ENCODE results near the gene CCL2.

GRCh38 chr17:34276826-34277225, 21.7 kb downstream of the CCL2 start:
- TF ChIP-seq USF2 (IDR thresholded peaks at IDR 0.05; ENCODE audit: low read length) (no peak), GTF2F1 (IDR thresholded peaks at IDR 0.05; ENCODE audit: borderline replicate concordance, low read depth, low read length) (no peak), SIN3A (conservative IDR thresholded peaks at IDR 0.05 in 1 of 2, IDR thresholded peaks at IDR 0.05 in 1 of 2; ENCODE audit: low read depth in 1 of 2, low read length in 2 of 2) (no peak), TAF1 (IDR thresholded peaks at IDR 0.05; ENCODE audit: low read depth, low read length) (no peak), CHD2 (IDR thresholded peaks at IDR 0.05; ENCODE audit: low read length) (no peak), EZH2 (IDR thresholded peaks at IDR 0.05; ENCODE audit: low read depth, low read length, severe bottlenecking) (no peak), SUZ12 (IDR thresholded peaks at IDR 0.05; ENCODE audit: low read length) (no peak), POLR2A (IDR thresholded peaks at IDR 0.05; ENCODE audit: control extremely low read depth in 1 of 2, low read depth in 2 of 2, low read length in 2 of 2) (no peak), GABPA (IDR thresholded peaks at IDR 0.05; ENCODE audit: borderline replicate concordance, insufficient read depth, low read length) (no peak), BACH1 (IDR thresholded peaks at IDR 0.05; ENCODE audit: low read length) (no peak)
- TF ChIP-seq, protein P1, sequence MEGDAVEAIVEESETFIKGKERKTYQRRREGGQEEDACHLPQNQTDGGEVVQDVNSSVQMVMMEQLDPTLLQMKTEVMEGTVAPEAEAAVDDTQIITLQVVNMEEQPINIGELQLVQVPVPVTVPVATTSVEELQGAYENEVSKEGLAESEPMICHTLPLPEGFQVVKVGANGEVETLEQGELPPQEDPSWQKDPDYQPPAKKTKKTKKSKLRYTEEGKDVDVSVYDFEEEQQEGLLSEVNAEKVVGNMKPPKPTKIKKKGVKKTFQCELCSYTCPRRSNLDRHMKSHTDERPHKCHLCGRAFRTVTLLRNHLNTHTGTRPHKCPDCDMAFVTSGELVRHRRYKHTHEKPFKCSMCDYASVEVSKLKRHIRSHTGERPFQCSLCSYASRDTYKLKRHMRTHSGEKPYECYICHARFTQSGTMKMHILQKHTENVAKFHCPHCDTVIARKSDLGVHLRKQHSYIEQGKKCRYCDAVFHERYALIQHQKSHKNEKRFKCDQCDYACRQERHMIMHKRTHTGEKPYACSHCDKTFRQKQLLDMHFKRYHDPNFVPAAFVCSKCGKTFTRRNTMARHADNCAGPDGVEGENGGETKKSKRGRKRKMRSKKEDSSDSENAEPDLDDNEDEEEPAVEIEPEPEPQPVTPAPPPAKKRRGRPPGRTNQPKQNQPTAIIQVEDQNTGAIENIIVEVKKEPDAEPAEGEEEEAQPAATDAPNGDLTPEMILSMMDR (IDR thresholded peaks at IDR 0.05; ENCODE audit: control extremely low read depth in 1 of 3, insufficient read depth in 1 of 3, low read depth in 1 of 3, low read length in 3 of 3) = no peak
- TF ChIP-seq, protein P2, sequence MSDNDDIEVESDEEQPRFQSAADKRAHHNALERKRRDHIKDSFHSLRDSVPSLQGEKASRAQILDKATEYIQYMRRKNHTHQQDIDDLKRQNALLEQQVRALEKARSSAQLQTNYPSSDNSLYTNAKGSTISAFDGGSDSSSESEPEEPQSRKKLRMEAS (IDR thresholded peaks at IDR 0.05) = no peak
